ENCODE measurements around the gene MYCN.

MYCN gene

DNA sequence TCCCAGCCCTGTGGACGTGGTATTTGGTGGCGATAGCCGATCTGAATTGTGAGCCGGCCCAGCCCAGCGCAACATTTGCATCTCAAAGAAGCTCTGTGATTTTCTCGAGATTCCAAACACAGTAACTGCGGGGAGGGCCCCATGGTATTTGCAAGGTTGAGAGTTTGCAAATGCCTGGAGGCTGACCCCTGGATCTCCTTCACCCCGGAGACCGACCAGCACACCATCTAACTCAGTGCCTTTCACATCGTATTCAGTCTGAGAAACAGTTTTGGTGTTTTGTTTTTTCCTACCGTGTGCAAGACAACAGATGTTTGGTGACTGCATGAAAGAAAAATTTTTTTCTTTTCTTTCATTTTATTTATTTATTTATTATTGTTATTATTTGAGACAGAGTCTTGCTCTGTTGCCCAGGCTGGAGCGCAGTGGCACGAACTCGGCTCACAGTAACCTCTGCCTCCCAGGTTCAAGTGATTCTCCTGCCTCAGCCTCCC lies 40.3 kb downstream of the MYCN start:
- no peak for DNase-seq

DNA sequence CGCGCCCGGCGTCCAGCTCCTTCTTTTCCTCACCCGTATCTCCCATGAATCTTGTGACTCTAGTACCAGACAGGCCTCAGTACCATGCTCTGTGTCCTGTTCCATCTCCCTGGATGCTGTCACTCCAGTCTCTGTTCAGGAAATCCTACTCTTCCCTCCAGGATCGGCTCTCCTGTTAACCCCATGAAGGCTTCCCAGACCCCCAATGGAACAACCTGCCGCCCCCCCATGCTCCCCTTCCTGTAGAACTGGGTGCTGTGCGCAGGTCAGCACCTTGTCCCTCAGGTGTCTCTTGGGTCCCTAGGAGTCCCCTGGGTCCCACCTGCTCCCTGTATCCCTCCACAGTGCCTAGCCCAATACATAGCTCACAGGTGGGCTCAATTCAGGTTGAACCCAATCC lies 41.3 kb downstream of the MYCN start:
- DNase-seq, result no peak

DNA sequence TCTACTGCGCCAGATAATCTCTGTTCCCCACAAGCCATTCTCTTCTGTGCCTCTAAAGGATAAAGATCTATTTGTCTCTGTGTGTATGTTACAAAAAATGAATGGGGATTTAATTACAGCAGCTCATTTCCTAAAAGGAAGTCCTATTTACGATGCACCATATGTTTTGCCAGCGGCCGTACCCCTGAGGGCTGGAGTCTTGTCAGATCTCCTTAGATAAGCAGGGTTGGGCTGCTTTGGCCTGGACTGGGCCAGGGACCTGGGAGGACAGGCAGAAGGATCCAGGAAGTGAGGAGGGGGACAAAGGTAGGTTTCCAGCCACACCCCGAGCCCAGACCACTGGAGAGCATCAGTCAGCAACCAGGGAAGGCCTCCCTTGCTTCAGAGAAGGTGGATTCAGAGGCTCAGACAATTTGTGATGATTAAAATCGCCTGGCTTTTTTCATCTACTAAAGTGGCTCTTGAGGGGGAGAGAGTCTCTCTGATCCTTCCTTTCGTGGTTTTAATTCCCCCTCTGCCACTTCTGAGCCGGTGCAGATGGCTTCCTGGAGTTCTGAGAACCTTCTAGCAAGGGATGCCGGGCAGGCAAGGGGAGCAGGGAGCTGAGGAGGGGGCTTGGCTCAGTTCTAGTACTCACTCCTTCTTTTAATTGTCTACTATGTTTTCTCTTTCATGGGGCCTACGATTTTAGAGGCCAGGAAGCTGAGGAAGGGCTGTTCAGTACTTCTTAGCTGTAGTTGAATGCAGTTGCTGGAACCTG lies 42.1 kb downstream of the MYCN start:
- no peak for DNase-seq

DNA sequence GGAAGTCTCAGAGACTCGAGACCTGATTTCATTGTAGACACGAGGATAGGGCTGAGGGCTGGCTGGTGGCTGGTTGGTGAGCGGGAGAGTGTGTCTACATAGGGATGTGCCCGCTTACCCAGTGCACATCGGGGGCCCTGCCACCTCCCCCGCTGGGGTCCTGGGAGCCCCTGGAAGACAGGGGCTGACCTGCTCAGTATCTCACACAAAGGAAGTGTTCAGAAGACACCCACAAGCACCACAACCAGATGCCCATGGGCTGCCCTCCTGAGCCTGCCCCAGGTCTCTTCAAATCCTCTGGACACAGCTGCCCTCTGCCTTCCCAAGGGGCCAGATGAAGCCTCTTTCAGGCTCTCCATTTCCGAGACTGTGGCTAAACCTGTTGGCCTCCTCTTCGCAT lies 43.1 kb downstream of the MYCN start:
- DNase-seq, result no peak

DNA sequence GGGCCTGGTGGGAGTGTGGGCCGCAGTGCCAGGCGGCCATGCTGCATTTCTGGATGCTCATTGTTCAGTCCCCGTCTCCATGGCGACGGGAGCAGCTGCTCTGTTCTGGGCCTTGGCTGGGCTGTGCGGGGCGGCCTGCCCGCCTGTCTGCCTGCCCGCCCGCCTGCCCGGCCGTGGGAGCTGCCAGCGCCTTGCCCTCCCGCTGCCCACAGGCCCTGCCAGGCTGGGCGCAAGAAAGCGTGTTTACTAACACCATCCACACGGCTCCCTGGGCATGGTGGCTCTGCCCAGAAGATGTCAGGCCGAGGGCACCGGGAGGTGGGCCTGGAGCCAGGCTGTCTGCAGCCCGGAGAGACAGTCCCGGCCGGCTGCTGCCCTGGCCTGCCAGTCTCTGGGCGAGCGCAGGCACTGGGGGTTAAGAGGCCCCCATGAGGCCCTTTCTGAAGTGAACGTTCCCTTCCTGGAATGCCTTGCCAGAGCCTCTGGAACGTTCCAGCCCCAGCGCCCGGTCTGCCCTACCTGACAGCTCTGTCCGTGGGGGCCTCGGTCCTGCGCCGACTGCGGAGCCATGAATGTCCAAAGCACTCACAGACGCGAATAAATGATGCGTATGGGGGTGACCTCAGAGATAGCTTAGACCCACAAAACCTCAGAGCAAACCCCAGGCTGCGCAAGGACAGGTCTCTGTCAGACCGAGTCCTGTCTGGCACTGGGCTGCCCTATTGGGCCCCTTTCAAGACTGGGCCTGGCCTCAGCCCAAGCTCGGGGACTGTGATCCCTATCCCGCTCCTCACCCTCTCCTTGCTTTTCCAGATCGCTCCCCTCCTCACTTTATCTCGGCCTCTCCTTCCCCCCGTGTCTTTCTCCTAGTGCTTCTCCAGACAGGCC lies 44.3 kb downstream of the MYCN start:
- no peak for DNase-seq

DNA sequence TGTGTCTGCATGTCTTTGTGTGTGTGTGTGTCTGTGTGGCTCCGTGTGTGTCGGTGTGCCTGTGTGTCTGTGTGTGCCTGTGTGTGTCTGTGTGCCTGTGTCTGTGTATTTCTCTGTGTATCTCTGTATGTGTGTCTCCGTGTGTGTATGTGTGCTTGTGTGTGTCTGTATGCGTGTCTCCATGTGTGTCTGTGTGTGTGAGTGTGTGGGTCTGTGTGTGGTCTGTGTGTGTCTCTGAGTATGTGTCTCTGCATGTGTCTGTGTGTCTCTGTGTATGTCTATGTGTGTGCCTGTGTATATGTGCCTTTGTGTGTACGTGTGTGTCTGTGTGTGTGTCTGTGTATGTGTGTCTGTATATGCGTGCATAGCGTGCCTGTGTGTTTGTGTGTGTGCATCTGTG lies 45.2 kb downstream of the MYCN start:
- no peak for DNase-seq

DNA sequence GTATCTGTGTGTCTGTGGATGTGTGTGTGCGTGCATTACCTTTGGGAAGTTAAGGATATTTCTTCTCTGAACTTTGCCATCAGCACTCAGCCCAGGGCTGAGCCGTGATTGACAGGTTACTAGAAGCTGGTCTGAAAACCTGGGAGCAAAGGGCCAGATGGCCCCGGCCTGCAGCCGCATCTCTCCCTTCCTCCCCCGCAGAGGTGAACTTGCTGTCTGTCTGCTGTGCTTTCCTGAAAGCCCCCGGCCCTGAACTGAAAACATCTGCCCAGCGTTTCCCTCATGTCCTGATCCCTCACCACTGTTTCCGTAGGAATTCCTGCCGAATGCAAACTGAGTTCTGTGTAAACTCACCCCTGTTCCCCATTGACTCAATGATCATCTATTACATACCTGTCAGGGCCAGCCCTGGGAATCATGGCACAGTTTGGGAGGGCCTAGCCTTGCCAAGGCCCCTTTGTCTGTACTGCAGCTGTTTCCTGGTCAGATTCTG lies 45.8 kb downstream of the MYCN start:
- DNase-seq, result no peak

DNA sequence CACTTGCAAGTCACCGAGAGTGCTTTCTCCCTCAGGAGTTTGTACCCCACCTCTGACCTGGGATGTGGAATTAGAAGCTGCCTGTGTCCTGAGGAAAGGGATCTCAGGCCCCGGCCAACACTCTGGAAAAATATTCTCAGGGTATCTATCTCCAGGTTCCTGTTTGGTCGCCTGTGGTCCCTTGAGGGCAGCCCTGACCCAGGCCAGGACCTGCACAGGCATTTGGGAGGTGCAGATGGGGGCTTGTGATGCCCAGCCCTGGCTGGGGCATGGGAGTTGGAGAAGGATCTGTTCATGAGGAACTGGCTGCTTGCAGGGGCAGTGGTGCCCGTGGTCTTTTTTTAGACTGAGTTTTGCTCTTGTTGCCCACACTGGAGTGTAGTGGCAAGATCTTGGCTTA lies 46.3 kb downstream of the MYCN start:
- no peak for DNase-seq

DNA sequence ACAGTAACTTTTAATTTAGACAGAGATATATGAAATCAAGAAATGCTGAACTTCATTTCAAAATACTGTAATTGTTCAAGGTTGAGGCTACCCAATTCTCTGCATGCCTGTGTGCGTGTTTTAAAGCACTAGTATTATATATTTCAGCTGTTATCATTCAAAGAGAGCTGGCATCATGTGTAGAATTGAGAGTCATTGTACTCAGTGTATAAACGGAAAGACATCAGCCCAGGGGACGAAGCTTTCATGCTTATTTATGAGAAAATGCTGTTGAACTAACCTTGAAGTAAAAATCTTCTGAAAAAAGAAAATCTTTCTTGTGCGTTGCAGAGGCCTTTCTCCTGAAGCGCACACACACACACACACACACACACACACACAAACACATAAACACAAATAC lies 48.4 kb downstream of the MYCN start:
- DNase-seq, result no peak

DNA sequence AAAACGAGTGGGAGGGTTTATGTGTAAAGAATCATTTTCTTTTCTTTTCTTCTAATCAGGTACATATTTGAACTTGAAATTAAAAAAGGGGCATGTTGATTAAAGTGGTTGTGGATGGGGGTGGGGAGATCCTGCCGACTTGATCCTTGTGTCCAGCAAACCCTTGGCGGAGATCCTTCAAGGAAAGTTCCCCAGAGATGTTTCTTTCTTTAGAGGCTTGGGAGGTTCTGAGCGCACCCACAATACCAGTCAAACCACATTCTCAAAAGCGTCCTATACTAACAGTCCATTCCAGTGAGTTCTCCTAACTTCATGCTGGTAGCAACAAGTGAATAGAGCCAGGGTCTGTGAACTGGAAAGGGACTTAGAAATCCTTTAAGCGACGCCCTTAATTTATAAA lies 49.2 kb downstream of the MYCN start:
- no peak for DNase-seq

DNA sequence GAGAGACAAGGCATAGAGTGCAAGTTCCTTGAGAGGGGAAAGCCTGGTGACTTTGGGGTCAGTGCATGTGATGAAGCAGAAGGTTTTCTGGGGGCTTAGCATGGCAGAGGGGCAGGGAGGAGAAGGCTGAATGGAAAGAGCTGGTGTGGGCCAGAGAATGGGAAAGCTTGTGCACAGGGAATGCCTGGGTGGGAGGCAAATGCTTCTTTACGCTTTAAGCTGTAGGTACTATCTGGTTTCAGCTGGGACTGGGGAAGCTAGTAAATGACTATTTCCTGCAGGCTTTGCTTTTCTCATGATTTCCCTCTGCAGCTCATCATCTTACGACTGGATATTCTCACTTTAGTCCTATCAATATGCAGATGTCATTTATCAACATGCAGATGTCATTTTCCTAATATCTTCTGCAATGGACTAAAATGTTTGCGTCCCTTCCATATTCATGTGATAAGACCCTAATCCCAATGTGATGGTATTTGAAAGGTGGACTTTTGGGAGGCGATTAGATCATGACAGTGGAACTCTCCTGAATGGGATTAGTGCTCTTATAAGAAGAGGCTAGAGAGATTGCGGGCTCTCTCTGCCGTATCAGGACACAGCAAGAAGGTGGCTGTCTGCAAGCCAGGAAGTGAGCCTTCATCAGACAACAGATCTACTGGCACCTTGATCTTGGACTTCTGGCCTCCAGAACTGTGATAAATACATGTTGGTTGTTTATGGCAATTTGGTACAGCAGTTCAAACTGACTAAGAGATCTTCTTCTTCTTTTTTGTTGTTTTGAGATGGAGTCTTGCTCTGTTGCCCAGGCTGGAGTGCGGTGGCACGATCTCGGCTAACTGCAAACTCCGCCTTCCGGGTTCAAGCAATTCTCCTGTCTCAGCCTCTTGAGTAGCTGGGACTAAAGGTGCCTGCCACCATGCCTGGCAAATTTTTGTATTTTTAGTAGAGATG lies 50.1 kb downstream of the MYCN start:
- DNase-seq, result no peak

DNA sequence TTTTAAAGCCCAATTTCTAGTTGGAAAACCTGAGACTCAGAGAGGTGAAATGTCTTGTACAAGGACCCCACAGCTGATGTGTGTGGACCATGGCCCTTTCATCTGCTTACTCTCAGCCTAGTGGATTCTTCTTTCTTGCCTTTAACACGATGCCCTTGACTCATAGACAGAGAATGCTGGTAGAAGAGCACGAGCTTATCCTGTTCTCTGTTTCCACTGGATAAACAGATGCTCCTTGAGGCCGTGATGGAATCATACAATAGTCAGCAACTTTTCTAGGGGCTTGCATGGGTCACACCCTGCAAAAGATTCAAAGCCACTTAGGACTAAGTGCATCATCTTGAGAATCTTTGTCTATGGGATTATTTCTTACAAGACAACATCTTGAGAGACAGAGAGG lies 50.9 kb downstream of the MYCN start:
- DNase-seq, result no peak

DNA sequence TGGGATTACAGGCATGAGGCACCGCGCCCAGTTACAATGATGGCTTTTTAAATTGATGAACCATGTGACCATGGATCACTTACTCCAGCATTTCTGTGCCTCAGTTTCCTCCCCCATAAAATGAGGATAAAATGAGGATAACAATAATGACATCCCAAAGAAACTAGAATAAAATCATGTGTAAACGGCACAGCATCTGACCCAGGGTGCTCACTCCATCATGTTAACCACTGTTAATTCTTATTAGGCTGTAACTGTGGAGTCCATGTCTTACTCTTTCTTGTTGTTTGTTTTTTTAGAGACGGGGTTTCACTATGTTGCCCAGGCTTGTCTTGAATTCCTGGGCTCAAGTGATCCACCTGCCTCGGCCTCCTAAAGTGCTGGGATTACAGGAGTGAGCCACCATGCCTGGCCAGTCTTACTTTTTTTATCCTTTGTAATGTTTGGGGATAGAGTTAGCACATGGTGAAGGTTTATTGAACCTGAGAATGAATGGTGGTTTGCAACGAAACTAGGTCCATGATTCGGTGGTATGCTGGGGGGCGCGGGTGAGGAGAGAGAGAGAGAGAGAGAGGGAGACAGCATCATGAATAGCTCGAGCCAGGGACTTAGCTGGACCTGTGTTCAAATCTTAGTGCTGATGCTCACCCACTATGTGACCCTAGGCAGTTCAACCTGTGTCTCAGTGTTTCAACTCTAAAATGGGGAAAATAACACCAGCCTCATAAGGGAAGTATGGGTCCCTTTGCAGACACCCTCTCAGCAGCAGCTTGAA lies 52.3 kb downstream of the MYCN start:
- DNase-seq, result no peak

DNA sequence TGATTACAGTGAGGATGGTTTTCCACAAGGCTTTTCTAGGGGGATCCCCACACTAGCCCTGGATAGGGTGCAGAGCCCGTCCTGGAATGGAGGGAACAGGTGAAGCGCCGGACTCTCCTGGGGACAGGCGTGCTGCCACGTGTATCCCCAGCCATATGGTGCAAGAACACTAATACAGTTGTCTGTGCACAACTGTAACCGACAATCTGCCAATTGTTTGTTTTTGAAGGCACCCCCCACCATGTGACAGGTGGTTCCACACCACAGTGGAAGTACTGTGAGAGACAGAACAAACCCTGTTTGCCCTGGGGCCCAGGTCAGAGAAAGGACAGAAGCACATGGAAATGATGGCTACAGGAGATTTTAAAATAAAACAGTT lies 52.9 kb downstream of the MYCN start:
- no peak for DNase-seq

DNA sequence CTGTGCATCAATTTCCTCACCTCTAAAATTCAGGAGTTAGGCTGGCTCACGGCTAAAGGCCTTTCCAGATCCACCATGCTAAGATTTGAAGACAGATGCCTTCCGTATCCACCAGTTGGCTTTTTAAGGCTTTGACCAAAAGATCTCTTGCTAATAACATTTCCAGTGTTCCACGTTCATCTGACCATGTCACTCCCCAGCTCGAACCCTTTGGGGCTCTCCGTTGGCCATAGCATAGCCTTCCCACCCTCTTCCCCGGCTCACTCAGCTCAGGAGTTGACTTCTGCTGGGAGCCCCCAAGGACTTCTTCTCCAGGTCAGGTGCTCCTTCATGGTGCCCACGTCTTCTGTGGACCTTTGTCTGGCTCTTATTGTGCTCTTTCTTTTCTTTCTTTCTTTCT lies 53.3 kb downstream of the MYCN start:
- no peak for DNase-seq

DNA sequence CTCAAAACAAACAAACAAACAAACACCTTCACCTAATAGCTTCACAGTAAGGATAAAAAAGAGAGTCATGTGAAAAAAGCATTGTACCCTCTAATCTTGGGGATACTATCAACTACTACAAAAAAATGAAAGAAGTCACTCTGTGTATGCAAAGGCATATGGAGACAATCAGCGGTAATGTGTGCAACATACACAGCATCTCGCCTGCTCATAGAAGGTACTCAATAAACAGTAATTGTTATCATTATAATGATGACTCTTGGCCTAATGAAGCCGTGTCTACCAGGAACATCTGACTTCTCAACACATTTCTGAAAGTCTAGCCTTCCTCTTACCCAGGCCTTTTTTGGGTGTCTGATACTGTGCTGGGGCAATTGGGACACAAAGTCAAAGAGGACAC lies 55.3 kb downstream of the MYCN start:
- DNase-seq, result no peak
